ENCODE results near the gene METTL17. TPM values are rescaled to one million over a fixed set of nuclear protein-coding genes. Genes with fewer than 3 reads are reported as not detected.

Gene METTL17
- total and polyA plus RNA-seq, 2 of the 8 experiments (the other 6 are each of a cell fraction or from before 2014, with no cell fraction given): 73.8 to 138 TPM

DNA sequence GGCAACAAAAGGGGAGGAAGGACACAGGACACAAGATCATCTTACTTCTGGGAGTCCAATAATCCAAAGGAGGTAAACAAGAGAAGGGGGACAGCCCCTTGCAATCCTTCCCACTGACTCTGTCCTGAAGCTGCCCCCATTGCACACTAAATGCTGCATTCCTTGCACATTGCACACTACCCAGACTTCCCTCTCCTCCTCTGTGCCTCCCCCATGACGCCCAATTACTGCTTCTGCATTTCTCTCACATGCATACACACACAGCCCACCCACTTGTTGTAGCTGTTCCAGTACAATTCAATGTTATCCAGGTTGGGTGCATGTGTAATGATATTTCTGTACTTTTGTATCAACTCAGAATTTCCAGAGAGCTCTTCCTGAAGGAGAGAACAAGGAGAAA lies 29.6 kb downstream of the METTL17 start (continued):
- TF ChIP-seq, protein P1, sequence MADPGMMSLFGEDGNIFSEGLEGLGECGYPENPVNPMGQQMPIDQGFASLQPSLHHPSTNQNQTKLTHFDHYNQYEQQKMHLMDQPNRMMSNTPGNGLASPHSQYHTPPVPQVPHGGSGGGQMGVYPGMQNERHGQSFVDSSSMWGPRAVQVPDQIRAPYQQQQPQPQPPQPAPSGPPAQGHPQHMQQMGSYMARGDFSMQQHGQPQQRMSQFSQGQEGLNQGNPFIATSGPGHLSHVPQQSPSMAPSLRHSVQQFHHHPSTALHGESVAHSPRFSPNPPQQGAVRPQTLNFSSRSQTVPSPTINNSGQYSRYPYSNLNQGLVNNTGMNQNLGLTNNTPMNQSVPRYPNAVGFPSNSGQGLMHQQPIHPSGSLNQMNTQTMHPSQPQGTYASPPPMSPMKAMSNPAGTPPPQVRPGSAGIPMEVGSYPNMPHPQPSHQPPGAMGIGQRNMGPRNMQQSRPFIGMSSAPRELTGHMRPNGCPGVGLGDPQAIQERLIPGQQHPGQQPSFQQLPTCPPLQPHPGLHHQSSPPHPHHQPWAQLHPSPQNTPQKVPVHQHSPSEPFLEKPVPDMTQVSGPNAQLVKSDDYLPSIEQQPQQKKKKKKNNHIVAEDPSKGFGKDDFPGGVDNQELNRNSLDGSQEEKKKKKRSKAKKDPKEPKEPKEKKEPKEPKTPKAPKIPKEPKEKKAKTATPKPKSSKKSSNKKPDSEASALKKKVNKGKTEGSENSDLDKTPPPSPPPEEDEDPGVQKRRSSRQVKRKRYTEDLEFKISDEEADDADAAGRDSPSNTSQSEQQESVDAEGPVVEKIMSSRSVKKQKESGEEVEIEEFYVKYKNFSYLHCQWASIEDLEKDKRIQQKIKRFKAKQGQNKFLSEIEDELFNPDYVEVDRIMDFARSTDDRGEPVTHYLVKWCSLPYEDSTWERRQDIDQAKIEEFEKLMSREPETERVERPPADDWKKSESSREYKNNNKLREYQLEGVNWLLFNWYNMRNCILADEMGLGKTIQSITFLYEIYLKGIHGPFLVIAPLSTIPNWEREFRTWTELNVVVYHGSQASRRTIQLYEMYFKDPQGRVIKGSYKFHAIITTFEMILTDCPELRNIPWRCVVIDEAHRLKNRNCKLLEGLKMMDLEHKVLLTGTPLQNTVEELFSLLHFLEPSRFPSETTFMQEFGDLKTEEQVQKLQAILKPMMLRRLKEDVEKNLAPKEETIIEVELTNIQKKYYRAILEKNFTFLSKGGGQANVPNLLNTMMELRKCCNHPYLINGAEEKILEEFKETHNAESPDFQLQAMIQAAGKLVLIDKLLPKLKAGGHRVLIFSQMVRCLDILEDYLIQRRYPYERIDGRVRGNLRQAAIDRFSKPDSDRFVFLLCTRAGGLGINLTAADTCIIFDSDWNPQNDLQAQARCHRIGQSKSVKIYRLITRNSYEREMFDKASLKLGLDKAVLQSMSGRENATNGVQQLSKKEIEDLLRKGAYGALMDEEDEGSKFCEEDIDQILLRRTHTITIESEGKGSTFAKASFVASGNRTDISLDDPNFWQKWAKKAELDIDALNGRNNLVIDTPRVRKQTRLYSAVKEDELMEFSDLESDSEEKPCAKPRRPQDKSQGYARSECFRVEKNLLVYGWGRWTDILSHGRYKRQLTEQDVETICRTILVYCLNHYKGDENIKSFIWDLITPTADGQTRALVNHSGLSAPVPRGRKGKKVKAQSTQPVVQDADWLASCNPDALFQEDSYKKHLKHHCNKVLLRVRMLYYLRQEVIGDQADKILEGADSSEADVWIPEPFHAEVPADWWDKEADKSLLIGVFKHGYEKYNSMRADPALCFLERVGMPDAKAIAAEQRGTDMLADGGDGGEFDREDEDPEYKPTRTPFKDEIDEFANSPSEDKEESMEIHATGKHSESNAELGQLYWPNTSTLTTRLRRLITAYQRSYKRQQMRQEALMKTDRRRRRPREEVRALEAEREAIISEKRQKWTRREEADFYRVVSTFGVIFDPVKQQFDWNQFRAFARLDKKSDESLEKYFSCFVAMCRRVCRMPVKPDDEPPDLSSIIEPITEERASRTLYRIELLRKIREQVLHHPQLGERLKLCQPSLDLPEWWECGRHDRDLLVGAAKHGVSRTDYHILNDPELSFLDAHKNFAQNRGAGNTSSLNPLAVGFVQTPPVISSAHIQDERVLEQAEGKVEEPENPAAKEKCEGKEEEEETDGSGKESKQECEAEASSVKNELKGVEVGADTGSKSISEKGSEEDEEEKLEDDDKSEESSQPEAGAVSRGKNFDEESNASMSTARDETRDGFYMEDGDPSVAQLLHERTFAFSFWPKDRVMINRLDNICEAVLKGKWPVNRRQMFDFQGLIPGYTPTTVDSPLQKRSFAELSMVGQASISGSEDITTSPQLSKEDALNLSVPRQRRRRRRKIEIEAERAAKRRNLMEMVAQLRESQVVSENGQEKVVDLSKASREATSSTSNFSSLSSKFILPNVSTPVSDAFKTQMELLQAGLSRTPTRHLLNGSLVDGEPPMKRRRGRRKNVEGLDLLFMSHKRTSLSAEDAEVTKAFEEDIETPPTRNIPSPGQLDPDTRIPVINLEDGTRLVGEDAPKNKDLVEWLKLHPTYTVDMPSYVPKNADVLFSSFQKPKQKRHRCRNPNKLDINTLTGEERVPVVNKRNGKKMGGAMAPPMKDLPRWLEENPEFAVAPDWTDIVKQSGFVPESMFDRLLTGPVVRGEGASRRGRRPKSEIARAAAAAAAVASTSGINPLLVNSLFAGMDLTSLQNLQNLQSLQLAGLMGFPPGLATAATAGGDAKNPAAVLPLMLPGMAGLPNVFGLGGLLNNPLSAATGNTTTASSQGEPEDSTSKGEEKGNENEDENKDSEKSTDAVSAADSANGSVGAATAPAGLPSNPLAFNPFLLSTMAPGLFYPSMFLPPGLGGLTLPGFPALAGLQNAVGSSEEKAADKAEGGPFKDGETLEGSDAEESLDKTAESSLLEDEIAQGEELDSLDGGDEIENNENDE (IDR thresholded peaks at IDR 0.05; ENCODE audit: insufficient replicate concordance, low read length): no peak
- TF ChIP-seq SAP30 (IDR thresholded peaks at IDR 0.05; ENCODE audit: insufficient read depth, insufficient replicate concordance, low read length) (no peak), POLR2A (IDR thresholded peaks at IDR 0.05; ENCODE audit: control extremely low read depth in 1 of 2, low read depth in 2 of 2, low read length in 2 of 2) (no peak), SIRT6 (IDR thresholded peaks at IDR 0.05; ENCODE audit: low read length) (no peak)
